GM19099 (cell line): ENCODE results near the gene HDAC2.

Source experiments
- POLR2A ChIP-seq: IDR thresholded peaks from 3 replicates; pipeline ENCODE4 v1.6.1; 2011; ENCODE audit warnings: low read depth; ENCODE audit not compliant: insufficient read length; ENCODE audit errors: extremely low read depth

HDAC2 gene

DNA sequence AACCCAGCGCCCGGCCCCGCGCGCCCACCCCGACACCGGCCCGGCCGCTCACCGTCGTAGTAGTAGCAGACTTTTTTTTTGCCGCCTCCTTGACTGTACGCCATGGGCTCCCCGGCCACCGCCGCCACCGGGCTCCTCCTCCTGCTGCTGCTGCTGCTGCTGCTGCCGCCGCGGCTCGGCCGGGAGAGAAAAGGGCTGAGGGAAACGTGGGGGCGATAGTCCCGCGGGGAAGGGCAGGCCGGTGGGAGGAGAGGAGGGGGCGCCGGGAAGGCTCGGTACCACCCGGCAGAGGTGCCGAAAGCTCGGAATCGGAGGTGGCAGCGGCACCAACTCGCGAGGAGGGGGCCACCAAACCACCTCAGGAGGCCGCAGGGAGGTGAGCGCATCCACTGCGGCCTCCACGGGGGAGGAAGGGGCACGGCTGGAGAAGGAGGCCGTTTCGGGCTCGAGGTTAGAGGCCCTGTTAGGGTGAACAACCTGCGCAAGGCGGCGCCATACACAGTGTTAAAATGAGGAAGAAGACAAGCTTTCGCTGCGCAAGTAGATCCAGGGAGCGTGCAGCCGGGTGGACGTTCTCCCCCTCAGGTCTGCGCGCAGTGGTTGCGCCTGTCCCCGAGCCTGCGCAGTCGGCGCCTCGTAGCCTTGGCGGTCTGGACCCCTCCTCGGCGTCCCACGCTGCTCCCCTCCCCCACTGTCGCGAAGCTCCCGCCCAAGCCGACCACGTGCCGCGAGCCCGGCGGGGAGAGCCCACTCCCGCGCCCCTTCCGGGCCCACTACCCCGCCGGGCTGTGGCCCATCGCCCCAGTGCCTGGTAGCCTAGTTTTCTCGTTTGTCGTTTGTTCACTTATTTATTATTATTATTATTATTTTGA, at the start of gene HDAC2:
TSS of gene HDAC2 (minus strand) at position 344 of the 872 bp plus-strand sequence. CDS start at position 104, 240 bp downstream.
- peak; percentile 83 for TF ChIP-seq POLR2A

DNA sequence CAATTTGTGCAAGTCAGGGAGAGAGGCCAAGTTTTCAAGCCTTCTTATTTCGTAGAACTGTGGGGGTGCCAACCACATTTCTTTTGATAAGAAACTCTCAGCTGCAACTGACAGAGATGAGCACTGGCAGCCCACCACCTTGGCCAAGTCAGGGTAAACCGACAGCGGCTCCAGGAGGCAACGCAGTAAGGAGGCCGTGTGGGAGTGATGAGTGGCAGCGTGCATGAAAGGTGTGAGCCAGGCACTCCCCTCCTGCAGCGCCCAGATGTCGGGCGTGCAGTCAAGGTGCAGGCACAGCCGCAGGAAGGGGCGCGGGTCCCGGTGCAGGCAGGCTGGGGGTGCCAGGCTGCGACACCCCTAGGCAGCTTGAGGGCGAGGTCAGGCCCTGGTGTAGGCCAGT, 49.2 kb upstream of the HDAC2 start:
- no peak for TF ChIP-seq POLR2A

DNA sequence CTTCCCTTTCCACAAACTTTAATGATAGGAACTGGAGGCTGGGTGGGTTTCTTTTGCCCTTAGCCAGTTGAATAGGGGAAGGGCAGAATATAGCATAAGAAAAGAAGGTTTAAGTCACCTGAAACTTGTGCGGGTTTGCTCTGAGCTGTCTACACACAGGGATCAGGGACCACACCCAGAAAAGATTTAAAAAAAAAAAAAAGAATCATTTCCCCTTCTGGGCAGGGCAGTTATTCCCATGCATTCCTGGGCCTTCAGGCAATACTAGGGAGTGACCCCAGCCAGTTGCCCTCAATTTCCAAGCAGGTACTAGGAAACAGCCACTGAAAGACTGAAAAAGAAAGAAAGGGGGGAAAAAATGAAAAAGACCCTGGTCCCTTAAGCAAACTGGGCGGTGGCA, 39.6 kb upstream of the HDAC2 start:
- TF ChIP-seq POLR2A = no peak

- no peak for TF ChIP-seq POLR2A
Measured at GRCh38 chr6:114009192-114009591, 38.2 kb upstream of the HDAC2 start.

- no peak for TF ChIP-seq POLR2A
Measured at GRCh38 chr6:114008331-114008730, 37.4 kb upstream of the HDAC2 start.

- TF ChIP-seq POLR2A = no peak
Measured at GRCh38 chr6:114007516-114007915, 36.6 kb upstream of the HDAC2 start.

- no peak for TF ChIP-seq POLR2A
Measured at GRCh38 chr6:114001354-114001753, 30.4 kb upstream of the HDAC2 start.

GRCh38 chr6:114000069-114000468, 29.1 kb upstream of the HDAC2 start:
- no peak for TF ChIP-seq POLR2A

GRCh38 chr6:113999284-113999683, 28.3 kb upstream of the HDAC2 start:
- no peak for TF ChIP-seq POLR2A

- TF ChIP-seq POLR2A = no peak
Measured at GRCh38 chr6:113998811-113999210, 27.9 kb upstream of the HDAC2 start.

DNA sequence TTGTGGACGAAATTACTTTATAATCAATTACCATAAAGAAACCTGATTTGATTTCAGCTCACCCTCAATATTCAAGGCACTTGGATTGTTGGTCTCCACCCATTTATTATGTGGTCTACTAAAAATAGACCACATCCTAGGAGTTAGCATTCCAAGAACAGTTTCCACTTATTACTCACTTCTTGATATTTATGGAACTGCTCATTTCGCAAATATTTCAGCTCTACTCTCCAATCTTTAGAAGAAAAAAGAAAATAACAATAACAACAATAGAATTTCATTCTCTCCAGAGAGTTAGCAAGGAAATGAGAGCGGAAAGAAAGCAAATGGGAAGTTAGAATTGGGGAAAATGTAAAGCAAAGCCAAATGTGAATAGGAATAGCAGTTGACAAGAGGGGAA, 26.2 kb upstream of the HDAC2 start:
- TF ChIP-seq POLR2A = no peak

DNA sequence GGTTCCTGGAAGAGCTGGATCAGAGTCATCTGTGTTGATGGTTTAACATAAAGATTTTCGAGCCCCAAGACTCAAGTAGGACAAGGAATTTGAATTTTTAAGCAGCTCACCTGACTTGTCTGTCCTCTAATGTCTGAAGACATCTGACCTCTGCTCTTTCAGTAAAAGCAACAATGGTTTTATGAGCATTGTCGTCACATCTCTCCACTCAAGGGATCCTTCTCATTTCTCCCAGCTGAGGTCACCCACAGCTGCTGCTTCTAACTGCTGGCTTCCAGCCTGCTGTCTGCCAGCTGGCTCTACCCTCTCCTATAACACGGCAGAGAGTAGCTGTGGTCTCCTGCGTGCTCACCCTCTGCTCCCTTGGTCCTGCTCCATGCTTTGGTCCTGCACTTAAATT, 24.7 kb upstream of the HDAC2 start:
- no peak for TF ChIP-seq POLR2A

DNA sequence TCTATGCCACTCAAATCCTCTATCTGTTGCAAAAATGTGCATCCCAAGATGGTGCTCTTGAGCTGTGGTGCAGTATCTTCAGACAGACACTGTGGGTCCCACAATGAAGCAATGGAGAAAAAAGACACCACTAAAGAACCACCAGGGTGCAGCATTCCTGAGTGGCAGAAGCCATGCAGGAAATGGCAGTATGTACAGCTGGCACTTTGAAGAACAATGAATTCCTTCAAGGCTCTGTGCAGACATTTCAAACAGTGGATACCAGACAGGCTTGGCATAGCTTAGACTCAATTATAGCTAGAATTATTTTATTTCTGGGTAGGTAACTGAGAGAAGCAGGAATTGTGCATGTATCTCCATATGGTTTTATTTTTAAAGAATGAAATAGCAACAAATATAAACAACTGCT, 24.0 kb upstream of the HDAC2 start:
- TF ChIP-seq POLR2A = no peak

GRCh38 chr6:113989675-113990074, 18.7 kb upstream of the HDAC2 start:
- TF ChIP-seq POLR2A = no peak

DNA sequence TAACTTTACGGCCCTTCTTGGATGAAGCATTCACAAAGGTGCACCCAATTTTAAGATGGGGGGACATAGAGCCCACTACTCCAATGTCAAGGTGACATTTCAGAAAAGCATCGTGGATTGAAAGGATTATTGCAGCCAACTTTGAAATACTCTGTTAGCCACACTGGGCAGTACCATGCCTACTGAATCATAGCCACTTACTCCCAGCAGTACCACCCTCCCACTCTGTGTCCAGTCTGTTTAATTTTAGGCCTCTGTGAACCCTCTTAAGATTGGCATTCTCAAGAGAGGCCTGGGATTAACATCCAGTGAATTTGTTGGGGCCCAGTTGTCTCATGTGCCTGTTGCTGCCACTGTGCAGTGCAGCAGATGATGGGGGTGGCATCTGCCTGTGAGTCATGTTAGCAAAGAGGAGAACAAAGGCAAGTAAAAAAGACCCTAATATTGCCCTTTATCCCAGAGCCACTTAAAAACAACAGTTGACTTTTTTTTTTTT, 11.2 kb upstream of the HDAC2 start:
- no peak for TF ChIP-seq POLR2A

DNA sequence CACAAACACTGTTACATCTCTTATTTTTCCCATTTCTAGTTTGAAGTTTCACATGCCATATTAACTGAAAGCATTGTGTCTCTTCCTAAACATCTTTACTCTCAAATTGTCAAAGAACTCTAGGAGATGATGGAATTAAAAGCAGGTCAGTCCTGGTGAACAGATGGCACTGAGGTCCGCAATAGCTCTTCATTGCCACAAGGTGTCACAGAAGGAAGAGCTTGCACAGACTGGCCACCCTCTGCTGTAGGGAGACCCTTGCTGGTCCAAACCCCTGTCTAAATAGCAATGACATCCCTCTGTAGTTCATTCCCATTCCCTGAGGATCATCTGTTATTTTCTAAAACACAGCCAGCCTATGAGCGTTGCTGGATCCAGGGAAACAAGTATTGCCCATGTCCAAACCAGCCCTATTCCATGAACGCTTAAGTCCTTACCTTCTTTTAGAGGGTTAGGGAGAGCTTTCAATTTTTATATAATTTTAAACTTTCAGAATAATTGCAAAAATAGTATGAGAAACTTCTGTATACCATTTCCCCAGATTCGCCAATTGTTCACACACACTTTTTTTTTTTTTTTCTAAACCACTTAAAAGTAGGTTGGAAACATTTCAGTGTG, 10.1 kb upstream of the HDAC2 start:
- TF ChIP-seq POLR2A = no peak
